ENCODE results near the gene CNEP1R1. TPM values are rescaled to one million over a fixed set of nuclear protein-coding genes. Genes with fewer than 3 reads are reported as not detected.

The CNEP1R1 gene
- total RNA-seq, 1 donor from 2014 or later, result 25.6 TPM

DNA sequence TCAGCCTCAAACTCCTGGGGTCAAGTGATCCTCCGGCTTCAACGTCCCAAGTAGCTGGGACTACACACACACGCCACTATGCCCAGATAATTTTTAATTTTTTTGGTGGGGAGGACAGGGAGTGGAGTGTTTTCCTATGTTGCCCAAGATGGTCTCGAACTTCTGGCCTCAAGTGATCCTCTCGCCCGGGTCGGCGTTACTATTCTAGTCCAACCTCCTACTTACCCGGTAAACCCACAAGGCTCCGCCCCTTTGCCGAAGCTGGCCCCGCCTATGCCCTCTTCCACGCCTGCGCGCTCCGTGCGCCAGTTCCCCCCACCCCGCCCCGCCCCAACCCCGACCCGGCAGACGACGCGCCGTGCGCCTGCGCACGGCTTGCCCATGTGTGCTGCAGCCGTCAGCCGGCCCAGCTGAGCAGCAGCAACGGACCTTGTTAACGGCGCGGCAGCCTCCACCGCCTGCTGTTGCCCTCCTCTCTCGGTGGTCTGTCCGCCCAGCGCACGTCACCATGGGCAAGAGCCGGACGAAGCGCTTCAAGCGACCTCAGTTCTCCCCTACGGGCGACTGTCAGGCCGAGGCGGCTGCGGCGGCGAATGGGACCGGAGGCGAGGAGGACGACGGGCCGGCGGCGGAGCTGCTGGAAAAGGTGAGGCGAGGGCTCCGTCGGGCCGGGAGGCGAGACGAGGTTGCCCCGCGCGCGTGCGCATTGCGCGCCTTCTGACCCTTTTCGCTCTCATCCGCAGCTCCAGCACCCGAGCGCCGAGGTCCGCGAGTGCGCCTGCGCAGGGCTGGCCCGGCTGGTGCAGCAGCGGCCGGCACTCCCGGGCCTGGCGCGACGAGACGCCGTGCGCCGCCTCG, 40.8 kb downstream of the CNEP1R1 start, which contains the start of gene HEATR3:
Gene HEATR3, plus strand, starts transcription at position 347 of the 858 bp plus-strand sequence. Its CDS starts 162 bp downstream, at position 509.
- intact Hi-C loops (cut with DNase I), result no loop called here
- H3K27ac ChIP-seq, result peak within 1 kb of the TSS; percentile 94

DNA sequence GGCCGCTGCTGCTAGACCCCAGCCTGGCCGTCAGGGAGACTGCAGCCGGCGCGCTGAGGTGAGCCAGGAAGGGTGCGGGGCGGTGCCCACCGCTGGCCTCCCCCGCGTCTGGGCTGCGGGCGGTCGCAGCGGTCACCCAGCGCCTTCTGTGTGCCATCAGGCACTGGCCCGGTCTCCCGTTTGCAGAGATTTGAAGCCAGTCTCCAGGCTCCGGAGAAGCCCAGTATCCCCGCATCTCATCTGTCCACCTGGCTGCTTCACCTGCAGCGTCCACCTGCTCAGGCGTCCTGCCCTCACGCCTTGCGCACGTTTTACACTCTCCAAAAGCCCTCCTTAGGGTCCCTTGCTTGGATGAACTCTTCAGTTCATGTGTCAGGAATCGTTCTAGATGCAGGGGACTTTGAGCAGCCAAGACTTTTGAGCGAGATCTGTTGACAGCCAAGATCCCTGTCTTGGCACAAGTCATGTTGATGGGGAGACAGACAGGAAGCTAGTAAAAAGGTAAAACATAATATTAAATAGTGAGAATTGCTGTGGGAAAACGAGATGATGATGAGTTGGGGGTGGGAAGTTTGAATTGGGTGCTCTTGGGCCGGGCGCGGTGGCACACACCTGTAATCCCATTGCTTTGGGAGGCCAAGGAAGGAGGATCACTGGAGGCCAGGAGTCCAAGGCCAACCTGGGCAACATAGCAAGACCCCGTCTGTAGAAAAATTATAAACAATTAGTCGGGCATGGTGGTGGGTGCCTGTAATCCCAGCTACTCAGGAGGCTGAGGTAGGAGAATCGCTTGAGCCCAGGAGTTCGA, 41.7 kb downstream of the CNEP1R1 start:
- TF ChIP-seq, protein P1, sequence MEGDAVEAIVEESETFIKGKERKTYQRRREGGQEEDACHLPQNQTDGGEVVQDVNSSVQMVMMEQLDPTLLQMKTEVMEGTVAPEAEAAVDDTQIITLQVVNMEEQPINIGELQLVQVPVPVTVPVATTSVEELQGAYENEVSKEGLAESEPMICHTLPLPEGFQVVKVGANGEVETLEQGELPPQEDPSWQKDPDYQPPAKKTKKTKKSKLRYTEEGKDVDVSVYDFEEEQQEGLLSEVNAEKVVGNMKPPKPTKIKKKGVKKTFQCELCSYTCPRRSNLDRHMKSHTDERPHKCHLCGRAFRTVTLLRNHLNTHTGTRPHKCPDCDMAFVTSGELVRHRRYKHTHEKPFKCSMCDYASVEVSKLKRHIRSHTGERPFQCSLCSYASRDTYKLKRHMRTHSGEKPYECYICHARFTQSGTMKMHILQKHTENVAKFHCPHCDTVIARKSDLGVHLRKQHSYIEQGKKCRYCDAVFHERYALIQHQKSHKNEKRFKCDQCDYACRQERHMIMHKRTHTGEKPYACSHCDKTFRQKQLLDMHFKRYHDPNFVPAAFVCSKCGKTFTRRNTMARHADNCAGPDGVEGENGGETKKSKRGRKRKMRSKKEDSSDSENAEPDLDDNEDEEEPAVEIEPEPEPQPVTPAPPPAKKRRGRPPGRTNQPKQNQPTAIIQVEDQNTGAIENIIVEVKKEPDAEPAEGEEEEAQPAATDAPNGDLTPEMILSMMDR (IDR thresholded peaks at IDR 0.05), result peak; percentile 18
- H3K4me1 ChIP-seq, result peaks cover 23% of the 10 kb centered on the region
- no peak for DNase-seq
- no peak for ATAC-seq
- intact Hi-C loops (cut with DNase I), result no loop called here
- peaks cover 26% of the 10 kb centered on the region for H3K36me3 ChIP-seq
- H3K9me3 ChIP-seq, result no peaks in the 10 kb centered on the region
- no peaks in the 10 kb centered on the region for H3K27me3 ChIP-seq (ENCODE audit: low read depth)
- peak overlapping the region; percentile 94 for H3K27ac ChIP-seq
- peak overlapping the region; percentile 99 for H3K4me3 ChIP-seq

More for the DNA sequence above, 40.8 kb downstream of the CNEP1R1 start, which contains the start of gene HEATR3:
- TF ChIP-seq, protein P1 (IDR thresholded peaks at IDR 0.05), result no peak
- ATAC-seq (peak; percentile 98), DNase-seq (peak; percentile 94)
- H3K4me1 ChIP-seq, result peaks cover 23% of the 10 kb centered on the region
- H3K9me3 ChIP-seq, result no peaks in the 10 kb centered on the region
- peaks cover 23% of the 10 kb centered on the region for H3K36me3 ChIP-seq
- H3K27me3 ChIP-seq (ENCODE audit: low read depth), result no peaks in the 10 kb centered on the region
- peak within 1 kb of the TSS; percentile 99 for H3K4me3 ChIP-seq

DNA sequence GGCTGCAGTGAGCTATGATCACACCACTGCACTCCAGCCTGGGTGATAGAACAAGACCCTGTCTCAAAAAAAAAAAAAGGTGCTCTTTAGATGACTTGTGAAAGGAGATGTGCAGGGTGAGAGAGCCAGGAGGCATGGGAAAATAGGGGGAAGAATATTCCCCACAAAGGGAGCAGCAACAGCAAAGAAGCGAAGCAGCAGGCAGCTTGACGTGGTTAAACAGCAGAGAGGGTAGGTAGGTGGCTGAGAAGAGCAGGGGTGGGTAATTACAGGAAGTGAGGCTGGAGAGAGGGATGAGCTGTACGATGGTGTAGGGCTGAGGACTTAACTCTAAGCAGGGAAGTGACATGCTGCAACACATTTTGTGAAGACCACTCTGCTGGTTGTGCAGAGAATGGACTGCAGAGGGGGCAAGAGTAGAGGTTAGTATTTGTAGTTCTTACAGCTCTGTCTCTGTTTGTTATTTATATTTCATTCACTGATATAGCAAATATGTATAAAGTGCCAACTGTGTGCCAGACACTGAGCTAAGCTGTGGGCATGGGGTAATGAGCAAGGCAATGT, 42.3 kb downstream of the CNEP1R1 start:
- Histone ChIP-seq H3K27ac (no peak overlapping the region), H3K4me1 (peaks cover 23% of the 10 kb centered on the region), H3K9me3 (no peaks in the 10 kb centered on the region), H3K36me3 (peaks cover 26% of the 10 kb centered on the region), H3K27me3 (ENCODE audit: low read depth) (no peaks in the 10 kb centered on the region), H3K4me3 (peak overlapping the region; percentile 99)
- TF ChIP-seq, protein P1 (IDR thresholded peaks at IDR 0.05), result peak; percentile 21
- peak in 1 of 2 donors; percentile 2 for ATAC-seq
- intact Hi-C loops (cut with DNase I), result no loop called here
- DNase-seq, result no peak

DNA sequence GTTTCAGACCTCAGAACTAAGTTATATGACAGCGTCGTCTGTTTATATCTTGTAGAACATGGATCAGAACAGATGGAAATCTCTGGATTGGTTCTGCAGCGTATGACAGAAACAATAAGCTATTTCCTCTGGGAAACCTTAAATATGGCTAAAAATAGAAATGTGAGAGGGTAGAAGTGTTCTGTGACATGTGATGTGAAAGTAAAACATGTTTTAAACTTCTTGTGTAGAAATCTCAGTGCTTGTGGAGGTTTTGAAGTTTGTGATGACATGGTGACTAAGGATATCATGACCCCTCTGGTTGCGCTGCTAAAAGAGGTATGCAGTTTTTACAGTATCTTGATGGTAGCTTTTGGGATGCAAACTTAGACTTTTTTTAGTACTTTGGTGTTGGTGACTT, 43.5 kb downstream of the CNEP1R1 start:
- DNase-seq (no peak), ATAC-seq (no peak)
- Histone ChIP-seq H3K9me3 (no peaks in the 10 kb centered on the region), H3K4me3 (no peak overlapping the region), H3K27ac (no peak overlapping the region), H3K27me3 (ENCODE audit: low read depth) (no peaks in the 10 kb centered on the region), H3K36me3 (peaks cover 26% of the 10 kb centered on the region), H3K4me1 (peaks cover 23% of the 10 kb centered on the region)
- TF ChIP-seq, protein P1 (IDR thresholded peaks at IDR 0.05), result no peak
- intact Hi-C loops (cut with DNase I), result no loop called here

DNA sequence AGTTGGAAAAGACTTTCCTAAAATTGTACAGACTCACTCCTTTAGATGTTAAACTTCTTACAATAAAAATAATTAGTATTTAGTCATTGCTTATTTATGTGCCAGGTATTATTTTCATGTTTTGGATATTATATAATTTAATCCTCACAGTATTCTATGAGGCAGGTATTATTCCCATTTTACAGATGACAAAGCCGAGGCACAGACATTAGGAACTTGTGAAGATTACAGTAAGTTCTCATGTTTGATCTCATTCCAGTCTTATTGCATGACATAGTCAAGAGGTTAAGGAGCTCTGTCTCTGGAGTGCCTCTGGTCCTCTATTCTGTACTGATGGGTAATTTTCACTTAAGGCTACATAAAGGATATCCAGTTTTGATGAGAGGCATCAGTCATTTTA, 44.0 kb downstream of the CNEP1R1 start:
- H3K27me3 ChIP-seq (ENCODE audit: low read depth), result no peaks in the 10 kb centered on the region
- H3K36me3 ChIP-seq, result peaks cover 26% of the 10 kb centered on the region
- no peaks in the 10 kb centered on the region for H3K9me3 ChIP-seq
- intact Hi-C loops (cut with DNase I), result no loop called here
- DNase-seq, result no peak
- peaks cover 23% of the 10 kb centered on the region for H3K4me1 ChIP-seq
- no peak overlapping the region for H3K27ac ChIP-seq
- TF ChIP-seq, protein P1 (IDR thresholded peaks at IDR 0.05), result no peak
- ATAC-seq, result no peak
- H3K4me3 ChIP-seq, result no peak overlapping the region

Measured in lower lobe of right lung (tissue), 2 donors.